Measurements from ENCODE around the gene IQGAP2. TPM values are rescaled to one million over a fixed set of nuclear protein-coding genes. Genes with fewer than 3 reads are reported as not detected.

The IQGAP2 gene
- total RNA-seq, 2 experiments from 2014 or later, result 37.7 to 39.1 TPM

GRCh38 chr5:76718381-76718832 is 315.3 kb downstream of the IQGAP2 start:
- ChIA-PET POLR2A (interaction anchor here (1.1 to 1.7 kb wide), 3 partner anchors 13 to 17 kb away, joined by 3 to 4 read pairs (median 3); no protein-coding TSS in a partner anchor), CTCF (interaction anchor here (1.1 to 2.6 kb wide), 2 partner anchors 25 to 56 kb away, joined by 3 to 12 read pairs; no protein-coding TSS in a partner anchor)
- H3K36me3 Mint-ChIP-seq (ENCODE audit: low read depth), result no peaks in the 10 kb centered on the region

GRCh38 chr5:76718880-76719279 is 315.8 kb downstream of the IQGAP2 start:
- Mint-ChIP-seq H3K4me3 (no peak overlapping the region), H3K4me1 (ENCODE audit: low read depth) (peaks cover 23% of the 10 kb centered on the region), H3K36me3 (ENCODE audit: low read depth) (no peaks in the 10 kb centered on the region), H3K27me3 (peaks cover 39% of the 10 kb centered on the region), H3K27ac (no peak overlapping the region), H3K9me3 (no peaks in the 10 kb centered on the region)
- intact Hi-C loops (cut with micrococcal nuclease), result no loop called here
- ATAC-seq (no peak), DNase-seq (no peak)
- ChIA-PET CTCF (interaction anchor here (1.1 to 2.6 kb wide), 2 partner anchors 26 to 56 kb away, joined by 3 to 12 read pairs; no protein-coding TSS in a partner anchor), POLR2A (interaction anchor here (1.1 to 1.7 kb wide), 4 partner anchors 13 to 20 kb away, joined by 3 to 4 read pairs (median 3); no protein-coding TSS in a partner anchor)
- TF ChIP-seq CTCF (IDR thresholded peaks at IDR 0.05), result no peak

More at GRCh38 chr5:76718381-76718832, 315.3 kb downstream of the IQGAP2 start:
- H3K27ac Mint-ChIP-seq, result no peak overlapping the region
- no peak for DNase-seq
- TF ChIP-seq CTCF (IDR thresholded peaks at IDR 0.05), result no peak
- peaks cover 40% of the 10 kb centered on the region for H3K27me3 Mint-ChIP-seq
- peaks cover 24% of the 10 kb centered on the region for H3K4me1 Mint-ChIP-seq (ENCODE audit: low read depth)
- no peak overlapping the region for H3K4me3 Mint-ChIP-seq
- intact Hi-C loops (cut with micrococcal nuclease), result no loop called here
- no peak for ATAC-seq
- H3K9me3 Mint-ChIP-seq, result no peaks in the 10 kb centered on the region

DNA sequence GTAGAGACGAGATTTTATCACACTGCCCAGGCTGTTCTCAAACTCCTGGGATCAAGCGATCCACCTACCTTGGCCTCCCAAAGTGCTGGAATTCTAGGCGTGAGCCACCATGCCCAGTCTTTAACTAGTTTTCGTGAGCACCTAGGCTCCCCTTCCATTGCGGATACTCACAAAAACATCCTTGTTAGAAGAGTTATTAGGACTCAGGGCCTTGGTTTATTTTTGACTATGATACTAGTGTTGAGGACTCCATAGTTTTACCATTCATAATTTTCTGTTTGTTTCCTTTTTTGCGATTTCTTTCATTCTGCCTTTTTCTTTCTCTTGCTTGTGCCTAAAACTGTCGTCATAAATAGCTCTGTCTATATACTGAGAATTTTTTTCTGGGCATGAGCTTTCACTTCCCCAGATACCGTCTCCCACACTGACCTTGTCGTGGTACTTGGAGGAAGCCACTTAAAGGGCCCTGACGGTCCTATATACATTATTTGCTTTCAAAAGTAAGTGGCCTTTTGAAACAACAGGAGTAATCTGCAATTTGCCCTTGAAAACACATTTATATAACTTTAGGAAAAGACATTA is 318.0 kb downstream of the IQGAP2 start:
- no peaks in the 10 kb centered on the region for H3K9me3 Mint-ChIP-seq
- ATAC-seq (no peak), DNase-seq (no peak)
- peaks cover 23% of the 10 kb centered on the region for H3K27me3 Mint-ChIP-seq
- H3K4me1 Mint-ChIP-seq (ENCODE audit: low read depth), result peaks cover 13% of the 10 kb centered on the region
- no peaks in the 10 kb centered on the region for H3K36me3 Mint-ChIP-seq (ENCODE audit: low read depth)
- no peak overlapping the region for H3K4me3 Mint-ChIP-seq
- intact Hi-C loops (cut with micrococcal nuclease), result no loop called here
- TF ChIP-seq CTCF (IDR thresholded peaks at IDR 0.05), result no peak
- ChIA-PET CTCF (interaction anchor here (1.4 to 2.6 kb wide), 2 partner anchors 20 to 53 kb away, joined by 5 to 10 read pairs; no protein-coding TSS in a partner anchor), POLR2A (interaction anchor here (0.5 kb wide), 1 partner anchor 425 kb away, joined by 3 read pairs; no protein-coding TSS in a partner anchor)
- H3K27ac Mint-ChIP-seq, result no peak overlapping the region

DNA sequence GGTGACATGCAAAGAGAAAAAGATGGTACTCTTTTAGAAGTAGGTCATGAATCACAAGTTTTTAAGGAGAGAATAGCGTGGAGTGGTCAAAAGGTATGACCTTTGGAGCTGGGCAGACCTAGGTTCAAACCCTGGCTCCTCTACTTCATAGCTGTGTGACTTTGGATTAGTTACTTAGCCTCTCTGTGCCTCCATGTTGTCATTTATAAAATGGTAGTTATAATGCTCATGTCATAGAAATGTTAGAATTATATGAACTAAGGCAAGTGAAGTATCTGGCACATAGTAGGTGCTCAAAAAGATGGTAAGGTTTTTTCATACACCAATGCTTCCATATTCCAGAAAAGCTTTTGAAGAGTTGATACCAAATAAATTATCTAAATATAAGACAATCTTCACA is 320.2 kb downstream of the IQGAP2 start:
- Mint-ChIP-seq H3K27me3 (peaks cover 7% of the 10 kb centered on the region), H3K4me1 (ENCODE audit: low read depth) (peaks cover 3% of the 10 kb centered on the region), H3K4me3 (no peak overlapping the region), H3K9me3 (no peaks in the 10 kb centered on the region), H3K36me3 (ENCODE audit: low read depth) (no peaks in the 10 kb centered on the region), H3K27ac (no peak overlapping the region)
- POLR2A ChIA-PET, result interaction anchor here (0.6 to 1.3 kb wide), 2 partner anchors 14 to 1903 kb away, joined by 3 to 4 read pairs; no protein-coding TSS in a partner anchor
- intact Hi-C loops (cut with micrococcal nuclease), result no loop called here
- DNase-seq (no peak), ATAC-seq (no peak)
- TF ChIP-seq CTCF (IDR thresholded peaks at IDR 0.05), result no peak
- CTCF ChIA-PET, result interaction anchor here (0.7 to 2.6 kb wide), 4 partner anchors 8 to 51 kb away, joined by 3 to 10 read pairs (median 4); no protein-coding TSS in a partner anchor

DNA sequence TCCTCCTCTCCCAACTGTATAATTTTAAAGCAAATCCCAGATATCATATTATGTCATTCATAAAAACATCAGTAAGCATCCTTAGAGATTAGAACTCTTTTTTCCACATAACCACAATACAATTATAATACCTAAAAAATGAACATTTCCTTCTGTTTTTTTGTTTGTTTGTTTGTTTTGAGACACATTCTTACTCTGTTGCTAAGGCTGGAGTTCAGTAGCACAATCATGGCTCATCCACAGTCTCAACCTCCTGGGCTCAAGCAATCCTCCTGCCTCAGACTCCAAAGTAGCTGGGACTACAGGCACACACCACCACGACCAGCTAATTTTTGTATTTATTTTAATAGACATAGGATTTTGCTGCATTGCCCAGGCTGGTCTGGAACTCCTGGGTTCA is 320.8 kb downstream of the IQGAP2 start:
- intact Hi-C loops (cut with micrococcal nuclease), result no loop called here
- H3K36me3 Mint-ChIP-seq (ENCODE audit: low read depth), result no peaks in the 10 kb centered on the region
- no peaks in the 10 kb centered on the region for H3K9me3 Mint-ChIP-seq
- no peak overlapping the region for H3K4me3 Mint-ChIP-seq
- H3K4me1 Mint-ChIP-seq (ENCODE audit: low read depth), result peaks cover 3% of the 10 kb centered on the region
- H3K27ac Mint-ChIP-seq, result no peak overlapping the region
- ChIA-PET POLR2A (no interaction called here), CTCF (interaction anchor here (1.3 to 2.6 kb wide), 3 partner anchors 13 to 51 kb away, joined by 4 to 10 read pairs (median 4); no protein-coding TSS in a partner anchor)
- H3K27me3 Mint-ChIP-seq, result peaks cover 1% of the 10 kb centered on the region
- no peak for TF ChIP-seq CTCF (IDR thresholded peaks at IDR 0.05)
- ATAC-seq, result no peak
- no peak for DNase-seq
